T-helper 17 cell (primary cell): ENCODE results near the gene RAI1. TPM values are rescaled to one million over a fixed set of nuclear protein-coding genes. Genes with fewer than 3 reads are reported as not detected.

Experiments
- ATAC-seq: fragments of 150-1000 bp; cut with Tn5 transposase; 2 replicates; pipeline ENCODE4 v1.10.0; 2021; ENCODE audit warnings: mild to moderate bottlenecking, moderate library complexity
- DNase-seq, 3 donors: peaks; one replicate each; pipeline versions ENCODE4 v3.0.0 to v3.0.0-alpha.2; 2020 to 2021
- H3K9me3 ChIP-seq: one replicate; pipeline ENCODE4 v1.7.0; 2013; ENCODE audit warnings: low read length, mild to moderate bottlenecking; ENCODE audit not compliant: control insufficient read depth, poor library complexity, severe bottlenecking
- H3K27ac Mint-ChIP-seq: one replicate; pipeline ENCODE4 v1.8.0; 2022; ENCODE audit warnings: mild to moderate bottlenecking, moderate library complexity, mixed read lengths
- H3K27me3 Mint-ChIP-seq: one replicate; pipeline ENCODE4 v1.8.0; 2022; ENCODE audit warnings: mixed read lengths
- H3K36me3 Mint-ChIP-seq: one replicate; pipeline ENCODE4 v1.8.0; 2022; ENCODE audit warnings: low read depth, mixed read lengths
- H3K4me1 Mint-ChIP-seq: one replicate; pipeline ENCODE4 v1.8.0; 2022; ENCODE audit warnings: mild to moderate bottlenecking, mixed read lengths
- H3K4me3 Mint-ChIP-seq: one replicate; pipeline ENCODE4 v1.8.0; 2022; ENCODE audit warnings: mild to moderate bottlenecking, moderate library complexity, mixed read lengths
- total RNA-seq, 4 donors: library from RNA in 2 of 4; stranded (reverse) in 2 of 4; gene quantifications; one replicate each; pipeline ENCODE4 v1.2.3 and lab custom pipeline; 2022 to 2026

RAI1 gene
- total RNA-seq, 2 donors from 2014 or later = 18.4 to 18.6 TPM

DNA sequence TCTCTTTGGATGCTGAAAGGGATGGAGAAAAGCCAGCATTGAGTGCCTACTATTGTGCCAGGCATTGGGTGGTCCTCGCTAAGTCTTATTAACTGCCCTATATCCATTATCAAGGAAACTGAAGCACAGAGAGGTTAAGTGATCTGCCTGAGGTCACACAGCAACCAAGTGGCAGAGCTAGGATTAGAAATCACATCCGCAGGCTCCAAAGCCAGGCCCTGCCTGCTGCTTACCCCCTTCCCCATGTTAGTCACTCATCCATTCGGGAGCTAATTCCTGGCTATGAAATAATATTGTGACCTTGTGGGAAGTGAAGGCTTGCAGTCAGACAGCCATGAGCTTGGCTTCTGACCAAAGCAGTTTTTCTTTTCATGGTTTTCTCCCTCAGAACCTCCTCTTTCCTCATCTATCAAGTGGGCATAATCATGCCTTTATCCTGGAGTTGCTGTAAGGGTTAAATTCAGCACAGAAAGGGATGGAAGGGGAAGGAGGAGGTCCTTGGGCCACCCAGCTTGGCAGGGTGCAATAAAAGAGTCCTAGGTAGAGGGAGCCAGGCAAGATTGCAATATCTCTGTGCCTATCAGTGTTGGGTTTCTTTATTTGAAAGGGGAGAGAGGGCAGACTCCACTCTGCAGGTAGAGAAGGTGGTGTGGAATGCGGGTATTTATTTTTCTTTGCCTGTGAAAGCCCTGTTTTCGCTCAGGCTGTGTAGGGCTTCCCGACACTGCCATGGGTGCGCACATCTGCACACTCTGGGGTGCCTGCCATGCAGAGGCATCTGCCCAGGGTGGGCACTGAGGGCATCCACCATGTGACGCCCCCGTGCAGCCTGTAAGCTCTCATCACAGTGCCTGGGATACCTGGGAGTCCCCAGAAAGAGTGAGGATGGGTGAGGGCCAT, 11.3 kb downstream of the RAI1 start:
- ATAC-seq (no peak), DNase-seq (no peak)
- no peaks in the 10 kb centered on the region for H3K9me3 ChIP-seq
- H3K27ac Mint-ChIP-seq = peak overlapping the region; percentile 92
- H3K4me3 Mint-ChIP-seq = peak overlapping the region; percentile 50
- peaks cover 42% of the 10 kb centered on the region for H3K4me1 Mint-ChIP-seq
- H3K36me3 Mint-ChIP-seq = no peaks in the 10 kb centered on the region
- H3K27me3 Mint-ChIP-seq = no peaks in the 10 kb centered on the region

GRCh38 chr17:17693253-17694168, 12.3 kb downstream of the RAI1 start:
- peaks cover 42% of the 10 kb centered on the region for H3K4me1 Mint-ChIP-seq
- no peaks in the 10 kb centered on the region for H3K9me3 ChIP-seq
- no peaks in the 10 kb centered on the region for H3K36me3 Mint-ChIP-seq
- H3K4me3 Mint-ChIP-seq = peak overlapping the region; percentile 86
- H3K27me3 Mint-ChIP-seq = no peaks in the 10 kb centered on the region
- no peak for ATAC-seq
- no peak for DNase-seq
- peak overlapping the region; percentile 97 for H3K27ac Mint-ChIP-seq

GRCh38 chr17:17694169-17695081, 13.2 kb downstream of the RAI1 start:
- Mint-ChIP-seq H3K27ac (peak overlapping the region; percentile 97), H3K4me1 (peaks cover 42% of the 10 kb centered on the region), H3K27me3 (no peaks in the 10 kb centered on the region), H3K4me3 (peak overlapping the region; percentile 90), H3K36me3 (no peaks in the 10 kb centered on the region)
- DNase-seq (peak; percentile 55 to 77 (median 76)), ATAC-seq (peak; percentile 85)
- H3K9me3 ChIP-seq = no peaks in the 10 kb centered on the region

GRCh38 chr17:17696085-17696484, 14.8 kb downstream of the RAI1 start:
- H3K4me1 Mint-ChIP-seq = peaks cover 34% of the 10 kb centered on the region
- peak overlapping the region; percentile 97 for H3K27ac Mint-ChIP-seq
- no peaks in the 10 kb centered on the region for H3K27me3 Mint-ChIP-seq
- DNase-seq (no peak), ATAC-seq (no peak)
- no peaks in the 10 kb centered on the region for H3K9me3 ChIP-seq
- H3K4me3 Mint-ChIP-seq = peak overlapping the region; percentile 90
- no peaks in the 10 kb centered on the region for H3K36me3 Mint-ChIP-seq

DNA sequence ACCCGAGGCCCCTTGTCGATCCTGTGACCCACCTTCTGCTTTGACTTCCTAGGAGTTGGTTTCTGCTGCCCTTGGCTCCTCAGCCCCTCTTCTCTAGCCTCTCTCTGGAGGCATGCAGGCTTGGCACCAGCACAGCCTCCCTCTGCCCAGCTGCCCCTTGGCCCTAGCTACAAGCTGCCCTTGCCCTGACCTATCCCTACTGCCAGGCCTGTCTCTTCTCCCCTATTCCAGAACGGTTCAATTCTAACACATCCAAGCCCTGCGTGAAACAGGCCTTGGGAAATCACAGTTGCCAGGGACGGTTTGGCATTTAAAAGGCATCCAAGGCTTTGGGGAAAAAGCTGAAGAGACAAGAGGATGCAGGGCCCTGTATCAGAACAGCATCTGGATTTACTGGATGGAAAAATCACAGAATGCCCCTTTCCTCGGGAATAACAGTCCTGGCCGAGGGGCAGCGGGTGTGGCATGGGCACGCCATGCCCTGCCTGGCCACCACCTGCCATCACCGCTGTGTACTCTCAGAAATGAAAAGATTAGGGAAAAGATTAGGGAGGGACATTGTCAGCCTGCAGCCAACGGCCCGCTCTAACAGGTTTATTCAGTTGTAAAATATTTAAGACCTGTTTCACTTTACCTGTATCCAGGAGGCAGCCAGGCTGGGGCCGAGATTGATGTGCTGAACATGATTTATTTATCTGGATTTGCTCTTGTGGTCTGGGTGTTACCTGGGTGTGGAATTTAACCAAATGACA, 15.8 kb downstream of the RAI1 start:
- ATAC-seq (no peak), DNase-seq (no peak)
- Mint-ChIP-seq H3K27me3 (no peaks in the 10 kb centered on the region), H3K4me1 (peaks cover 35% of the 10 kb centered on the region), H3K4me3 (no peak overlapping the region), H3K27ac (peak overlapping the region; percentile 8), H3K36me3 (no peaks in the 10 kb centered on the region)
- no peaks in the 10 kb centered on the region for H3K9me3 ChIP-seq

- H3K4me3 Mint-ChIP-seq = no peak overlapping the region
- no peaks in the 10 kb centered on the region for H3K27me3 Mint-ChIP-seq
- no peaks in the 10 kb centered on the region for H3K9me3 ChIP-seq
- peaks cover 27% of the 10 kb centered on the region for H3K4me1 Mint-ChIP-seq
- DNase-seq (no peak), ATAC-seq (no peak)
- no peaks in the 10 kb centered on the region for H3K36me3 Mint-ChIP-seq
- no peak overlapping the region for H3K27ac Mint-ChIP-seq
These were observed 17.1 kb downstream of the RAI1 start for GRCh38 chr17:17698371-17698770.

DNA sequence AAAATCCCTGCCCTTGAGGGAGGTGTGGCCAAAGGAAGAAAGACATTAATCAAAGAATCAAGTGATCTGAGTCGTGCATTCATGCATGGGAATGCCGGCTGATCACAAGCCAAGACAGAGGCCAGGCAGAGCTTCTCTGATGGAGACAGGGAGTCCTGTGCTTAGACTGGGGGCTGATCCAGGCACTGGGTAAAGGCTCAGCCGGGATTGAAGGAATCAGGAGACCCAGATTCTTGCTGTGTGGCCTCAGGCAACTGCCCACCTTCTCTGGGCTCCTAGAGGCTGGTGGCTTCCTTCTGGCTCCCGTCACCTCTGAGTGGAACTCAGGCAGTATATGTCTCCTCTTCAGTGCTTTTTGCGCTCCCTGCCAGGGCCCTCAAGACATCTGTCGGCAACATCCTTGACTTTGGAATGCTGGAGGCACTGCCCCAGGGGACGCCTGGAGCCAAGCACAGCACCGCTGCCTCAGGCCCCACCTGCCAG, 17.7 kb downstream of the RAI1 start:
- no peaks in the 10 kb centered on the region for H3K9me3 ChIP-seq
- Mint-ChIP-seq H3K4me1 (peaks cover 24% of the 10 kb centered on the region), H3K27me3 (no peaks in the 10 kb centered on the region), H3K36me3 (no peaks in the 10 kb centered on the region), H3K4me3 (no peak overlapping the region), H3K27ac (no peak overlapping the region)
- ATAC-seq (no peak), DNase-seq (no peak)

DNA sequence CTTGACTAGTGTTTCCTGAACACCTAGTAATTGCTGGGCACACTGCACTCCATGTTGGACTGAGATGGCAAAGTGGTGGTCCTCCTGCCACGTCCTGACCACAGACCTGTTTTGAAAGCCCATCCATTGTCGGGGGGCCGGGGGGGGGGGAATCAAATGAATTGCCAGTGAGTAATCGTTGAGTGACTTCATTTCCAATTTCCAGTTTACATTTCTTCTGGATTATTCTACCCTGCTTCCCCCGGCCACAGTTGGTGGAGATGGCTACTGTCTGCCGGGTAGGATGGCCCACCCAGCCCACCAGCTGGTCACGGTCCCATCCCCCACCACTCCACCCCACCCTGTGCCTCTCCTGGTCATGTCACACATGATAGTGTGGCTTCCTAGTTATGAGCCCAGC, 18.2 kb downstream of the RAI1 start:
- peaks cover 21% of the 10 kb centered on the region for H3K4me1 Mint-ChIP-seq
- no peak overlapping the region for H3K4me3 Mint-ChIP-seq
- no peak for ATAC-seq
- H3K9me3 ChIP-seq = no peaks in the 10 kb centered on the region
- no peak for DNase-seq
- H3K36me3 Mint-ChIP-seq = no peaks in the 10 kb centered on the region
- H3K27me3 Mint-ChIP-seq = no peaks in the 10 kb centered on the region
- H3K27ac Mint-ChIP-seq = no peak overlapping the region

GRCh38 chr17:17700251-17700969, 19.2 kb downstream of the RAI1 start:
- peaks cover 14% of the 10 kb centered on the region for H3K4me1 Mint-ChIP-seq

GRCh38 chr17:17701112-17701511, 19.9 kb downstream of the RAI1 start:
- peaks cover 11% of the 10 kb centered on the region for H3K4me1 Mint-ChIP-seq
- ATAC-seq (no peak), DNase-seq (no peak)
- no peaks in the 10 kb centered on the region for H3K27me3 Mint-ChIP-seq
- no peaks in the 10 kb centered on the region for H3K9me3 ChIP-seq
- no peaks in the 10 kb centered on the region for H3K36me3 Mint-ChIP-seq
- H3K4me3 Mint-ChIP-seq = no peak overlapping the region
- no peak overlapping the region for H3K27ac Mint-ChIP-seq

More at GRCh38 chr17:17700251-17700969, 19.2 kb downstream of the RAI1 start:
- ATAC-seq = no peak
- H3K36me3 Mint-ChIP-seq = no peaks in the 10 kb centered on the region
- H3K9me3 ChIP-seq = no peaks in the 10 kb centered on the region
- DNase-seq = no peak
- H3K27ac Mint-ChIP-seq = no peak overlapping the region
- no peaks in the 10 kb centered on the region for H3K27me3 Mint-ChIP-seq
- no peak overlapping the region for H3K4me3 Mint-ChIP-seq

GRCh38 chr17:17701658-17702057, 20.4 kb downstream of the RAI1 start:
- no peaks in the 10 kb centered on the region for H3K9me3 ChIP-seq
- no peaks in the 10 kb centered on the region for H3K27me3 Mint-ChIP-seq
- H3K27ac Mint-ChIP-seq = no peak overlapping the region
- peaks cover 9% of the 10 kb centered on the region for H3K4me1 Mint-ChIP-seq
- H3K4me3 Mint-ChIP-seq = no peak overlapping the region
- ATAC-seq (no peak), DNase-seq (no peak)
- H3K36me3 Mint-ChIP-seq = no peaks in the 10 kb centered on the region
